ENCODE measurements around the gene SIRT1.
"Not testable (repeated sequence)": the region's sequence is repeated elsewhere in the genome, so short reads cannot be mapped to it uniquely, and the experiment has no call there.

The SIRT1 gene

DNA sequence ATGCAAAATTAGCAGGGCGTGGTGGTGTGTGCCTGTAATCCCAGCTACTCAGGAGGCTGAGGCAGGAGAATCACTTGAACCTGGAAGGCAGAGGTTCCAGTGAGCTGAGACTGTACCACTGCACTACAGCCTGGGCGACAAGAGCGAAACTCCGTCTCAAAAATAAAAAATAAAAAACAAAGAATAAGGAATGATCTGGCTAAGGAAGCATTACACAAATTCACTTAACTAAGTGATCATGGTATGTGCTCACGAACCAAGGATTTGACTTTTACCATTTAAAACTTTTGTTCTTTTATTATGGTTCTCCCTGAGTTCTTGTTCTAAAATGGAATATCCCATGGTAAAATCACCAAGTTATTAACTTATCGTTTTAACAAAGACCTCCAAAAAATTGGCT is 71.2 kb downstream of the SIRT1 start:
- DNase-seq, result no peak

DNA sequence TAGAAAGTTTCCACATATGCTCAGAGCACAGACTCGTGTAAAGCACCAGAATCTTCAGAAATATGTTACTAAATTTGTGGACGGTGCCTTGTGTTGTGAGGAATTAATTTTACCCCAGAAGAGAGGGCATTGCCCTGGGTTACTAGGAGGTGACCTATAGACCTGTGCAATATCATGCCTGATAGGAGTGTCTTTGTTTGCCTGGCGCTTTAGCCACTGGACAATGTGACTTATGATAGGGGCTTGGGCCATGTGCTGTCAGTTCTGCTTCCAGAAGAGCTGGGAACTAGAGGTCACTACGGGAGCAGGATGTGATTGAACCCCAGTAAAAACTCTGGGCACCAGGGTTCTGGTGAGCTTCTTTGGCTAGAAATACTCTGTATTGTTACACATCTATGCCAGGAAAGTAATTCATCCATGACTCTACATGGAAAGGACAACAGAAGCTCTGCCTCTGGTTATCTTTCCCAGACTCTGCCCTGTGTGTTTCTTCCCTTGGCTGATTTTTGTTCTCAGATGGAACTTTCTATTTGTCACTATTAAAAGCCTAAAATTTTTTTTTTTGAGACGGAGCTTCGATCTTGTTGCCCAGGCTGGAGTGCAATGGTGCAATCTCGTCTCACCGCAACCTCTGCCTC is 75.5 kb downstream of the SIRT1 start:
- no peak for DNase-seq

DNA sequence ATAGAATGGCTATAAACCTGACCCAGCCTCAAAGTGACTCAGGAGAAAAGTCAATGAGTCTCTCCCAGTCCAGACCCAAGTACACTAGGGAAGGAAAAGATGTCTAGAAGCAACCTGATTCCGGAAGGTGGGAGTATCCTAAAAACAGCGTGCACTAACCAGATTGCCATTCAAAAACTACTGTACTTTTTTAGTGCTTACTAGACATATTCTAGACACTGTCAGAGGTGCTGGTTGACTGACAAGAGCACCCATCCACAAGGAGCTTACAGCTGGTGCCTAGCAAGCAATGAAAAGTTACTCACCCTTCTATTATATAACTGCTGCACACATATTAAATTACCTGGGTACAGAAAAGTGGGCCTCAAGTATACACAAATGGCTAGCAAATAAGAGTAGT is 81.0 kb downstream of the SIRT1 start:
- no peak for DNase-seq

DNA sequence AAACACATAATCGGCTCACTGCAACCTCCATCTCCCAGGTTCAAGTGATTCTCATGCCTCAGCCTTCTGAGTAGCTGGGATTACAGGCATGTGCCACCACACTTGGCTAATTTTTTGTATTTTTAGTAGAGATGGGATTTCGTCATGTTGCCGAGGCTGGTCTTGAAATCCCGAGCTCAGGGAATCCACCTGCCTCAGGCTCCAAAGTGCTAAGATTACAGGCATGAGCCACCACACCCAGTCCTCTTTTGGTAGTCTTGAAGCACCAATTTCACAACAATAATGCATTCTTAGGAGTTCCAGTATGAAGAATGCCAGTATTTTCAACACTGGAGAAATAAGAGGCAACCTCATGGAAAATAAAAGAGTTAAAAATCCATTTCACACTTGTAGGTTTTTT is 81.6 kb downstream of the SIRT1 start:
- not testable (repeated sequence) for DNase-seq
